Cerebellar cortex (tissue), 1 donor: ENCODE results near the gene MBIP.
"Not testable (repeated sequence)": the region's sequence is repeated elsewhere in the genome, so short reads cannot be mapped to it uniquely, and the experiment has no call there.

Experiments
- DNase-seq: peaks from one replicate; pipeline ENCODE4 v3.0.0-alpha.2; 2015; ENCODE audit warnings: low spot score

The MBIP gene

GRCh38 chr14:36320200-36320896 is at the start of gene MBIP:
Gene MBIP, minus strand, starts transcription at chr14:36320637. Its CDS starts 49 bp downstream, at chr14:36320588.
- DNase-seq, result peak; percentile 98

GRCh38 chr14:36367985-36368774 is 47.7 kb upstream of the MBIP start:
- DNase-seq, result no peak

GRCh38 chr14:36365766-36366165 is 45.3 kb upstream of the MBIP start:
- DNase-seq, result no peak

GRCh38 chr14:36363704-36364103 is 43.3 kb upstream of the MBIP start:
- no peak for DNase-seq

GRCh38 chr14:36362648-36363047 is 42.2 kb upstream of the MBIP start:
- no peak for DNase-seq

- DNase-seq, result no peak
Measured at GRCh38 chr14:36361210-36361853, 40.9 kb upstream of the MBIP start.

- no peak for DNase-seq
Measured at GRCh38 chr14:36356862-36357261, 36.4 kb upstream of the MBIP start.

GRCh38 chr14:36346052-36346451 is 25.6 kb upstream of the MBIP start:
- no peak for DNase-seq

- no peak for DNase-seq
Measured at GRCh38 chr14:36344211-36344610, 23.8 kb upstream of the MBIP start.

GRCh38 chr14:36341811-36342210 is 21.4 kb upstream of the MBIP start:
- DNase-seq, result not testable (repeated sequence)

GRCh38 chr14:36340276-36340890 is 19.9 kb upstream of the MBIP start:
- DNase-seq, result no peak

- no peak for DNase-seq
Measured at GRCh38 chr14:36339816-36340215, 19.4 kb upstream of the MBIP start.

- DNase-seq, result no peak
Measured at GRCh38 chr14:36333119-36333518, 12.7 kb upstream of the MBIP start.

- not testable (repeated sequence) for DNase-seq
Measured at GRCh38 chr14:36327573-36327972, 7.1 kb upstream of the MBIP start.

- DNase-seq, result no peak
Measured at GRCh38 chr14:36325853-36326252, 5.4 kb upstream of the MBIP start.

- no peak for DNase-seq
Measured at GRCh38 chr14:36324897-36325296, 4.5 kb upstream of the MBIP start.

- no peak for DNase-seq
Measured at GRCh38 chr14:36320897-36321381, 502 bp upstream of the MBIP start.

GRCh38 chr14:36319899-36320199 is 588 bp downstream of the MBIP start:
- DNase-seq, result no peak

GRCh38 chr14:36317650-36318049 is 2.8 kb downstream of the MBIP start:
- no peak for DNase-seq

- DNase-seq, result no peak
Measured at GRCh38 chr14:36316131-36316530, 4.3 kb downstream of the MBIP start.

- no peak for DNase-seq
Measured at GRCh38 chr14:36315159-36315853, 5.1 kb downstream of the MBIP start.

- no peak for DNase-seq
Measured at GRCh38 chr14:36313898-36314297, 6.5 kb downstream of the MBIP start.
